Tibial nerve (tissue), 3 donors: ENCODE results near the gene UBALD1.

ENCODE experiments used
- POLR2A ChIP-seq, 2 donors: fragments of 450-650 bp; IDR thresholded peaks; one replicate each; pipeline ENCODE4 v1.6.1; 2017; ENCODE audit warnings: antibody characterized with exemption in 2 of 2, mild to moderate bottlenecking in 2 of 2, moderate library complexity in 2 of 2
- TF ChIP-seq, protein P1 (sequence below), 5 experiments: fragments of 200-600 bp in 3 of 5; fragments of 450-650 bp in 2 of 5; sonication (generic) in 3 of 5; IDR thresholded peaks; one replicate each; pipeline ENCODE4 v1.5.1; 2016 to 2019; ENCODE audit warnings: antibody characterized with exemption in 5 of 5, mild to moderate bottlenecking in 3 of 5, moderate library complexity in 2 of 5

GRCh38 chr16:4641895-4642294, 27.2 kb upstream of the UBALD1 start:
- TF ChIP-seq, protein P1, sequence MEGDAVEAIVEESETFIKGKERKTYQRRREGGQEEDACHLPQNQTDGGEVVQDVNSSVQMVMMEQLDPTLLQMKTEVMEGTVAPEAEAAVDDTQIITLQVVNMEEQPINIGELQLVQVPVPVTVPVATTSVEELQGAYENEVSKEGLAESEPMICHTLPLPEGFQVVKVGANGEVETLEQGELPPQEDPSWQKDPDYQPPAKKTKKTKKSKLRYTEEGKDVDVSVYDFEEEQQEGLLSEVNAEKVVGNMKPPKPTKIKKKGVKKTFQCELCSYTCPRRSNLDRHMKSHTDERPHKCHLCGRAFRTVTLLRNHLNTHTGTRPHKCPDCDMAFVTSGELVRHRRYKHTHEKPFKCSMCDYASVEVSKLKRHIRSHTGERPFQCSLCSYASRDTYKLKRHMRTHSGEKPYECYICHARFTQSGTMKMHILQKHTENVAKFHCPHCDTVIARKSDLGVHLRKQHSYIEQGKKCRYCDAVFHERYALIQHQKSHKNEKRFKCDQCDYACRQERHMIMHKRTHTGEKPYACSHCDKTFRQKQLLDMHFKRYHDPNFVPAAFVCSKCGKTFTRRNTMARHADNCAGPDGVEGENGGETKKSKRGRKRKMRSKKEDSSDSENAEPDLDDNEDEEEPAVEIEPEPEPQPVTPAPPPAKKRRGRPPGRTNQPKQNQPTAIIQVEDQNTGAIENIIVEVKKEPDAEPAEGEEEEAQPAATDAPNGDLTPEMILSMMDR (IDR thresholded peaks at IDR 0.05), result no peak
- no peak for TF ChIP-seq POLR2A (IDR thresholded peaks at IDR 0.05)
